NCI-H1105 (cell line): ENCODE results near the gene UBC.
"Not testable (repeated sequence)": the region's sequence is repeated elsewhere in the genome, so short reads cannot be mapped to it uniquely, and the experiment has no call there.

Source experiments
- DNase-seq: peaks from one replicate; lab custom pipeline; 2025; lab: John Stamatoyannopoulos, UW

The UBC gene

DNA sequence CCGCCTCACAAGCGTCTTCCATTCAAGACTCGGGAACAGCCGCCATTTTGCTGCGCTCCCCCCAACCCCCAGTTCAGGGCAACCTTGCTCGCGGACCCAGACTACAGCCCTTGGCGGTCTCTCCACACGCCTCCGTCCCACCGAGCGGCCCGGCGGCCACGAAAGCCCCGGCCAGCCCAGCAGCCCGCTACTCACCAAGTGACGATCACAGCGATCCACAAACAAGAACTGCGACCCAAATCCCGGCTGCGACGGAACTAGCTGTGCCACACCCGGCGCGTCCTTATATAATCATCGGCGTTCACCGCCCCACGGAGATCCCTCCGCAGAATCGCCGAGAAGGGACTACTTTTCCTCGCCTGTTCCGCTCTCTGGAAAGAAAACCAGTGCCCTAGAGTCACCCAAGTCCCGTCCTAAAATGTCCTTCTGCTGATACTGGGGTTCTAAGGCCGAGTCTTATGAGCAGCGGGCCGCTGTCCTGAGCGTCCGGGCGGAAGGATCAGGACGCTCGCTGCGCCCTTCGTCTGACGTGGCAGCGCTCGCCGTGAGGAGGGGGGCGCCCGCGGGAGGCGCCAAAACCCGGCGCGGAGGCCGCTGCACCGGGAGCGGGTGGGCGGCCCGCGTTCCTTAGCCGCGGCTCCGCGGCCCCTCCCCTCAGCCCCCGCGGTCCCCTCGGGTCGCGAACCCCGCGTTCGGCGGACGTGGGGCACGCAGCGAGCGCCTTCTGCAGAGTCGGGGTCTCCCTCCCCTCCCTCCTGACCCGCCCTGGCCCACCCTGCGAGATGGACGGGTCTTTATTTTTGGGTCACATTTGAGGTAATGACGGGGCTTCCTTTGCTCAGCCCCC, at the start of gene UBC:
TSS of gene UBC (minus strand) at position 259 of the 847 bp plus-strand sequence. CDS start 879 bp downstream, outside the sequence.
- no peak for DNase-seq

GRCh38 chr12:124963211-124963610, 48.8 kb upstream of the UBC start:
- DNase-seq, result no peak

- DNase-seq, result no peak
These were observed 46.6 kb upstream of the UBC start for GRCh38 chr12:124961055-124961454.

DNA sequence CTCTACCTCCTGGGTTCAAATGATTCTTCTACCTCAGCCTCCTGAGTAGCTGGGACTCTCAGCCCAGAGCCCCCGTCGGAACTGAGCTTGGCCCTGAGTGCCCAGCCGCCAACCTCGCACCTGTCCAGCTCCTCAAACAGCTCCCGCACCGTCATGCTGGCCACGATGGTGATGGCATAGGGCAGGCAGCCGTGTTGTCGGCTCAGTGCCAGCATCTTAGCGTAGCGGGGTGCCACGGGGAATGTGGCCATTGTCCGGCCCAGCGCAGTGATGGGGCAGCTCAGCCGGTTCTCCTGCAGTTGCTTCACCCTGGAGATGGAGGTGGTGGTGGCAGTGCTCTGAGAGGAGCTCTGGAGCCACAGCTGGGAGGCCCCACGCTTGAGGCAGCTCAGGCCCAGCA, 42.1 kb upstream of the UBC start:
- no peak for DNase-seq

GRCh38 chr12:124954771-124955170, 40.3 kb upstream of the UBC start:
- no peak for DNase-seq

DNA sequence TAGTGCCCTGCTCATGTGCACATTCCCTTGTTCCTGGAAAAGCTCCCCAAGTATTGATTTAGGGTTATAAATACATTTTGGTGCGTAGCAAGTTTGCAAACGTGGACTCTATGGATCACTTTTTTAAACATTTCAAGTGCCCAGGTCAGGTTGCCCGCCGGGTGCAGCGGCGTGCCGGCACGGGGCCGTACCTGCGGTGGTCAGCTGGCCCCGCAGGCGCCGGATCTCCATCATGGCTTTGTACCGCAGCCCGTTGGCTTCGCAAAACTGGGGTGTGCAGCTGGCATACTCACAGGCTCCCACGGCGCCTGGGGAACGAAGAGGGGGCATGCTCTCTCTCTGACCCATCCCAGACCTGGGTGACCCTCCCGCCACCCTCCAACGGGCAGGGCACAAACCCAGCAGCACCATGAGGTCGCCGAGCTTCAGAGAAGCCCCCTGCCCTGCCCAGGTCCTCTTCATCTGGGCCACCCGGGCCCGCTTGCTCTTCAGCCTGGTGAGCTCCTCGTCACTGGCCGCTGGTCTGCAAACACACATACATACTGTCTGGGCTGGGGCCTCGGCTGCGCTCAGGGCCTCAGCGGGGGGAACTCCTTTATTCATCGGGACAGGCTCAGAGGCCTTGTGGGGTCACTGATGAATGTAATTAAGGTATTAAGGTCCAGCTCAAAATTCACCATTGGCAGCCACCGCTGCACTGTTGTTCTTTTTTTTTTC, 39.4 kb upstream of the UBC start:
- DNase-seq, result no peak

- DNase-seq, result no peak
These were observed 38.4 kb upstream of the UBC start for GRCh38 chr12:124952801-124953200.

DNA sequence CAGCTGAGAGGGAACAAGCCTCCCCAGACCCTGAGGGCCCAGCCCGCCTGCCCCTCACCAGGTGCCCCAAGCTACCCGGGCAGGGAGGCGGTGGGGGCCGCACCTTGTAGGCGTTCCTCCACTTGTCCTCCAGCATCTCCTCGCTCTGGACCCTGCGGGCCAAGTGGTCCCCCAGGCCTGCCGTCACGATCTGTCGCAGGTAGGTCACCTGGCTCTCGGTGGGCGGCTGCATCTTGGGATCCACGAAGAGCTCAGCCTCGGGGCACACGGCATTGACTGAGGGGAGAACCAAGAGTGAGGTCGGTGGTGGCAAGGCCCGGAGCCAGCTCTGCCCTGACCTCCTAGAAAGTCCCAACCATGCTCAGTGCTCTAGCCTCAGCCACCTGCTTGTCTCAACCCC, 37.8 kb upstream of the UBC start:
- DNase-seq, result no peak

DNA sequence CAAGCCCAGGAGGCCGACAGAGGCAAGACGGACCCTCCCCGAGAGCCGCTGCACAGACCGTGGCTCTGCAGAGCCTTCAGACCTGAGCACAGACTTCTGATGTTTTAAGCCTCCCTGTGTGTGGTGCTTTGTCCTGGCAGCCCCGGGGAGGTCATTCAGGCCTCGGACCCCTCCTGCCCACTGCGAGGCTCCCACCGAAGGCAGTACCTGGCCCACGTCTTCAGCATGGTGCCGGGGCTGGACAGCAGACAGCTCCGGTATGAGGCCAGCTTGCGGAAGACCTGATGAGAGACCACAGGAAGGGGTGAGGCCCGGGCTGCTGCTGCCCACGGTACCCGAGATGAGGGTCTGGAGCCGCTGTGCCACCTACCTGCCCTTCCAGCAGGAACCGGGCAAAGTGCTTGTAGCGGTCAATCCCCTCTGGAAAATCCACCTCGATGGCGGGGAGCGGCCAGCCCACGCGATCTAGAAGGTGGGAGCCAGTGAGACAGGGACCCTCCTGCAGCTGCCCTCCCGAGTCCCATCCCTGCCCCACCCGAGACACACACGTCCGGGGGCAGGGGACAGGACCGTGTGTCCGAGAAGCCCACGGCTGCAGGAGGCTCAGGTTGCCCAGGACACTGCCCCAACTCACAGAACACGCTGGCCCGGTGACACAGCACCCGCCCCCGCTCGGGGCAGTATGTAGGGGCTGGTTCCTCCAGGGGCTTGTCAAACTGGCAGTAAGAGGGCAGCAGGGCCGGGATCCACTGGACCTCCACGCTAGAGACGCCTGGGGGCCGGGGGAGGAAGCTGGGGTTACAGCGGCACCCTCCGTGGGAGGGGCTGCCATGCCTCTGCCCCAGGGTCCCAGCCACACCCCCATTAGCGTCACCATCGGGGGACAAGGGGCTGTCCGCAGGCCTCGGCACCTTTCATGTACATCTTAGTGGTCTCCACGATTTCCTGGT, 35.6 kb upstream of the UBC start:
- no peak for DNase-seq

- no peak for DNase-seq
These were observed 34.6 kb upstream of the UBC start for GRCh38 chr12:124949066-124949465.

GRCh38 chr12:124947561-124948398, 33.3 kb upstream of the UBC start:
- DNase-seq, result no peak

GRCh38 chr12:124947013-124947412, 32.6 kb upstream of the UBC start:
- no peak for DNase-seq

DNA sequence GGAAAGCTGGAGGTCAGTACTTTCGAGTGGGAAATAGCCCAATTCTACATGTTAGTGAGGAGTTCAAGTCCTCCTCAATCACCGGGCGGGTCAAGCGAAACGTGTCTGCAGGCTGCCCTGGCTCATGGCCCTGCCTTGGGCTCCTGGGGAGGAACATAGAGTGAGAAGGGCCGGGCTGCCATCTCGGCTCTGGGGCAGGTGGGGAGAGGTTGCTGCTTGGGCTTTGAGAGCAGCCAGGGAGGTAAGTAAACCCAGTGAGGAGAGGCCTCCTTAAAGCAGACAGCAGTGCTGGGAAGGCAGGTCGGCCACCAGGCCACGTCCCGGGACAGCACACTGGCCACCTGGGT, 32.0 kb upstream of the UBC start:
- DNase-seq, result no peak

DNA sequence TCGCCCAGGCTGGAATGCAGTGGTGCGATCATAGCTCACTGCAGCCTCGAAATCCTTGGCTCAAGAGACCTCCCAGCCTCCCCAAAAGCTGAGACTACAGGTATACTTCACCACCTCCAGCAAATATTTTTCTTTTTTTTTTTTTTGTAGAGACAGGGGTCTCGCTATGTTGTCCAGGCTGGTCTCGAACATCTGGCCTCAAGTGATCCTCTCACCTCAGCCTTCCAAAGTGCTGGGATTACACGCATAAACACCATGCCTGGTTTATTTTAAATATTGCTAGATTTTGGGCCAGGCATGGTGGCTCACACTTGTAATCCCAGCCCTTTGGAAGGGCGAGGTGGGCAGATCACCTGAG, 26.7 kb upstream of the UBC start:
- no peak for DNase-seq

GRCh38 chr12:124940393-124941169, 26.1 kb upstream of the UBC start:
- no peak for DNase-seq

GRCh38 chr12:124940143-124940392, 25.6 kb upstream of the UBC start:
- no peak for DNase-seq

DNA sequence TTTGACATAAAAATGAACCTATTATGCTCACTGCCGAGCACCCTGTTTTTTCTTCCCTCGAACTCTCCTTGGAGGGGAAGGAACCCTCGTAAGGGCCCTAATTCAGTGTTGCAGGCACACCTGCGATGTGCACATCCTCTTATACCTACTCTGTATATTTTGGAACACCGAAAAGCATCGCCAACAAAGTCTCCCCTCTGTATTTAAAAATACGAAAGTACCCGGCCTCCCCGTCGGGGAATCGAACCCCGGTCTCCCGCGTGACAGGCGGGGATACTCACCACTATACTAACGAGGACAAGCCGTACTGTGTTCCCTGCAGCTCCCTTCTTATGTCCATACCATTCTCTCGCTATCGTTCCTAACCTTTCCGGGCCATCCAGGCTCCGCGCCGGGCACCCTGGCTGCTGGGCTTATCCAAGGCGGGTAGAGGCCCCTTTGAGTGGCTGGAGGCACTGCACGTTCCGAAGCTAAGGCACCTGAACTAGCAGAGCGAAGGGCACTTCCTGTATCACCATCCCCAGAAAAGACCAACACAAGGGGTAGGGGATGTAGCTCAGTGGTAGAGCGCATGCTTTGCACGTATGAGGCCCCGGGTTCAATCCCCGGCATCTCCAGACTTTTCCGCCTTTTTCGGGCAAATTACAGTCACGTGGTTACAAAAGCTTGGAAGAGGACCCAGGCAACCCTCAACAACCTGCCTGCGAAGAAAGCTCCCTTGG, 25.1 kb upstream of the UBC start:
- no peak for DNase-seq

DNA sequence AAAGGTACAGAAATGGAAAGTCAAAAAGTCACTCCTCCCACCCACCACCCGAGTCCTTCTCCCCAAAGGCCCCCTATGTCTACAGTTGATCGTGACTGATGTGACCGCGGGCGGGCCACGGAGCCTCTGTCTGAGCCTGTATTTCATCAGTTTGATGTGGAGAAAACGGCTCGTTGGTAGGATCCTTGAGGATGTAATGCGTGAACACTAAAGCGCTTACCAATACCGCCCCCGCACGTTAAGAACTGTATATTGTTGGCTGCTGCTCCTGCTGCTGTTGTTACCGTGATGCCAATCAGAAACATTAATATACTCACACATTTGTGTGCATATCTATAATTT, 24.6 kb upstream of the UBC start:
- DNase-seq, result no peak

DNA sequence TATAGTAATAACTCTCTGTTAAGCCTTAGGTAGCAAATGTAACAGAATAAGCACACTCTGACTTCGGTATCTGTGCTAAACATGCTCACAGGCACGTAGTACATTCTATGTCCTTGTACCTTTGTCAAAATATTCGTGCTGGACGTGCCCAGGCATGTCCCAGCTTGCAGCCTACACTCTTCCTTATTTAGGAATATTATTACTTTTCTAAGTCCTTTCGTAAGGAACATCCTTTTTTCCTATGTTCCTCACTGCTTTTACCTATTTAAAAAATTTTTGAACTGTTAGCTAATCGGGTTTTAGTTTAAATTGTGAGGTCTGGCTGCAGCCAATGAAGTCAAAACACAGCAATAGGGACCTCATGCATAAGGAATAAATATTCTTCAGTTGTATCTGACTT, 24.1 kb upstream of the UBC start:
- no peak for DNase-seq

DNA sequence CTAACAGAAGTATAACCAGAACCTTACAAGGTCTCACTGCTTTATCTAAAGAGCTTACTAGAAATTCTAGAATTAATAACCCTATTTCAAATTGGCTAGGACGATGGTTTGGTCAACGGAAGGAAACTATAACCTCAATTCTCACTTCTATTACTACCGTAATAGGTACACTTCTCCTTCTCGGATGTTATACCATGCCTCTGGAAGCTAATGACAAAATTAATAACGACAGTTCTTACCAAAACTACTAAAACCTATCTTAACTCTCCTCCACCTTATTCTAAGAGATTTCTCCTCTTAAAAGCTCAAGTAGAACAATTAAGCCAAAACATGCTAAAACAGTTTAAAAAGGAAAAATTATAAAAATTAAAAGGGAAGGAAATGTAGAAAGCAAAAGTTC, 23.7 kb upstream of the UBC start:
- DNase-seq, result no peak

GRCh38 chr12:124931528-124931927, 17.1 kb upstream of the UBC start:
- not testable (repeated sequence) for DNase-seq
